ENCODE results near the gene DBNDD2.

The DBNDD2 gene

GRCh38 chr20:45452772-45453691 is 44.9 kb downstream of the DBNDD2 start:
- no peak for DNase-seq

GRCh38 chr20:45456632-45457031 is 48.5 kb downstream of the DBNDD2 start:
- DNase-seq = no peak

- no peak for DNase-seq
Observed at GRCh38 chr20:45459606-45460005, 51.5 kb downstream of the DBNDD2 start.
